OCI-LY1 (cell line): ENCODE results near the gene PTPRT.

Experiments used
- H2AFZ ChIP-seq: fragments of 200-600 bp; sonication (generic), shearing (Covaris generic); 2 replicates; pipeline ENCODE4 v1.6.0; 2014; ENCODE audit warnings: antibody characterized with exemption, mild to moderate bottlenecking, low read length
- H3F3A ChIP-seq: fragments of 200-600 bp; sonication (generic), shearing (Covaris generic); 2 replicates; pipeline ENCODE4 v1.6.0; 2014; ENCODE audit warnings: mild to moderate bottlenecking, antibody characterized with exemption, low read length, moderate library complexity; ENCODE audit not compliant: insufficient read depth
- H3K27ac ChIP-seq: fragments of 200-600 bp; sonication (generic); 2 replicates; pipeline ENCODE4 v1.5.1; 2014; ENCODE audit warnings: low read length, mixed run types, mild to moderate bottlenecking, low read depth; ENCODE audit not compliant: poor library complexity, severe bottlenecking
- H3K27me3 ChIP-seq: fragments of 200-600 bp; sonication (generic); 2 replicates; pipeline ENCODE4 v1.6.0; 2014; ENCODE audit warnings: antibody characterized with exemption, mild to moderate bottlenecking, low read length, moderate library complexity; ENCODE audit not compliant: insufficient read depth
- H3K36me3 ChIP-seq: fragments of 200-600 bp; sonication (generic); 2 replicates; pipeline ENCODE4 v1.6.1; 2014; ENCODE audit warnings: mild to moderate bottlenecking, antibody characterized with exemption, low read length, moderate library complexity, mixed read lengths; ENCODE audit not compliant: insufficient read depth
- H3K4me1 ChIP-seq: fragments of 200-600 bp; sonication (generic); 2 replicates; pipeline ENCODE4 v1.5.1; 2014; ENCODE audit warnings: mild to moderate bottlenecking, low read length, moderate library complexity; ENCODE audit not compliant: insufficient read depth, severe bottlenecking
- H3K4me2 ChIP-seq: fragments of 200-600 bp; sonication (generic), shearing (Covaris generic); 2 replicates; pipeline ENCODE4 v1.6.1; 2014; ENCODE audit warnings: low read length
- H3K4me3 ChIP-seq: fragments of 200-600 bp; sonication (generic); 2 replicates; pipeline ENCODE4 v1.5.1; 2014; ENCODE audit warnings: low read length, low read depth, mild to moderate bottlenecking, mixed read lengths; ENCODE audit not compliant: poor library complexity, severe bottlenecking
- H3K79me2 ChIP-seq: fragments of 200-600 bp; shearing (Covaris generic); 2 replicates; pipeline ENCODE4 v1.6.1; 2016; ENCODE audit warnings: mixed run types, low read length, mixed read lengths; ENCODE audit not compliant: insufficient read depth
- H3K9ac ChIP-seq: fragments of 200-600 bp; sonication (generic), shearing (Covaris generic); 2 replicates; pipeline ENCODE4 v1.6.1; 2014; ENCODE audit warnings: mild to moderate bottlenecking, low read length, mixed read lengths
- H3K9me2 ChIP-seq: fragments of 200-600 bp; sonication (generic), shearing (Covaris generic); 2 replicates; pipeline ENCODE4 v1.6.1; 2014; ENCODE audit warnings: low read depth, mild to moderate bottlenecking, low read length, mixed read lengths
- H3K9me3 ChIP-seq: fragments of 200-600 bp; shearing (Covaris generic); 2 replicates; pipeline ENCODE4 v1.6.1; 2014; ENCODE audit warnings: low read length, mixed read lengths
- H4K20me1 ChIP-seq: fragments of 200-600 bp; sonication (generic), shearing (Covaris generic); 2 replicates; pipeline ENCODE4 v1.6.0; 2016; ENCODE audit warnings: mild to moderate bottlenecking, low read length; ENCODE audit not compliant: insufficient read depth
- EZH2 ChIP-seq: fragments of 200-600 bp; sonication (generic), shearing (Covaris generic); IDR thresholded peaks from 2 replicates; pipeline ENCODE4 v1.8.0; 2017; ENCODE audit warnings: borderline replicate concordance, mixed run types, mild to moderate bottlenecking, antibody characterized with exemption, low read length, moderate library complexity, mixed read lengths
- TF ChIP-seq, protein P1 (sequence below): fragments of 200-600 bp; sonication (generic), shearing (Covaris generic); IDR thresholded peaks from 2 replicates; pipeline ENCODE4 v1.5.1; 2017; ENCODE audit warnings: mild to moderate bottlenecking, antibody characterized with exemption, low read length, moderate library complexity, mixed read lengths

Gene PTPRT

DNA sequence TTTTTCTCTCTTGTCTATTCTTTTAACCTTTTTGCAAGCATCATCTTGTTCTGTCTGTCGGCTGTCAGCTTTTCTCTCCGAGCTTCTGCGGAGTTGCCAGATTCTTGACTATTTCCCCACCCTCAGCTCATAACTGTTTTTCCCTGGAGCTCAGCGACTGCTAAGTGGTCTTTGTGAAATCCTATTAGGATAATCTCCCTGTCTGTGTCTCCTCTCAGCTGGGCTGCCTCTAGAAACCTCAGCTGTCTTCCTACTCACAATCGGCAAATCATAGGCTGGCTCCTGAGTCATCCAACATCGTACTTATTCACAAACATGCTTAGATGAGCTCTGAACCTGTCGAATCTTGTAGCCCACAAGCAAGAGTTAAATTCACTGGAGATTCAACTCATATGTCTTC lies 332.3 kb downstream of the PTPRT start:
- no peaks in the 10 kb centered on the region for H3K9me2 ChIP-seq
- H2AFZ ChIP-seq: no peak overlapping the region
- no peaks in the 10 kb centered on the region for H3F3A ChIP-seq
- no peak overlapping the region for H3K9ac ChIP-seq
- no peak overlapping the region for H3K27ac ChIP-seq
- H3K4me2 ChIP-seq: no peak overlapping the region
- no peaks in the 10 kb centered on the region for H3K4me1 ChIP-seq
- H4K20me1 ChIP-seq: no peaks in the 10 kb centered on the region
- no peak overlapping the region for H3K4me3 ChIP-seq
- peaks cover 10% of the 10 kb centered on the region; the same call in 1 of the 2 replicates for H3K27me3 ChIP-seq
- TF ChIP-seq, protein P1, sequence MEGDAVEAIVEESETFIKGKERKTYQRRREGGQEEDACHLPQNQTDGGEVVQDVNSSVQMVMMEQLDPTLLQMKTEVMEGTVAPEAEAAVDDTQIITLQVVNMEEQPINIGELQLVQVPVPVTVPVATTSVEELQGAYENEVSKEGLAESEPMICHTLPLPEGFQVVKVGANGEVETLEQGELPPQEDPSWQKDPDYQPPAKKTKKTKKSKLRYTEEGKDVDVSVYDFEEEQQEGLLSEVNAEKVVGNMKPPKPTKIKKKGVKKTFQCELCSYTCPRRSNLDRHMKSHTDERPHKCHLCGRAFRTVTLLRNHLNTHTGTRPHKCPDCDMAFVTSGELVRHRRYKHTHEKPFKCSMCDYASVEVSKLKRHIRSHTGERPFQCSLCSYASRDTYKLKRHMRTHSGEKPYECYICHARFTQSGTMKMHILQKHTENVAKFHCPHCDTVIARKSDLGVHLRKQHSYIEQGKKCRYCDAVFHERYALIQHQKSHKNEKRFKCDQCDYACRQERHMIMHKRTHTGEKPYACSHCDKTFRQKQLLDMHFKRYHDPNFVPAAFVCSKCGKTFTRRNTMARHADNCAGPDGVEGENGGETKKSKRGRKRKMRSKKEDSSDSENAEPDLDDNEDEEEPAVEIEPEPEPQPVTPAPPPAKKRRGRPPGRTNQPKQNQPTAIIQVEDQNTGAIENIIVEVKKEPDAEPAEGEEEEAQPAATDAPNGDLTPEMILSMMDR: no peak
- no peak for TF ChIP-seq EZH2
- no peaks in the 10 kb centered on the region for H3K79me2 ChIP-seq
- no peaks in the 10 kb centered on the region for H3K36me3 ChIP-seq
- H3K9me3 ChIP-seq: no peaks in the 10 kb centered on the region

DNA sequence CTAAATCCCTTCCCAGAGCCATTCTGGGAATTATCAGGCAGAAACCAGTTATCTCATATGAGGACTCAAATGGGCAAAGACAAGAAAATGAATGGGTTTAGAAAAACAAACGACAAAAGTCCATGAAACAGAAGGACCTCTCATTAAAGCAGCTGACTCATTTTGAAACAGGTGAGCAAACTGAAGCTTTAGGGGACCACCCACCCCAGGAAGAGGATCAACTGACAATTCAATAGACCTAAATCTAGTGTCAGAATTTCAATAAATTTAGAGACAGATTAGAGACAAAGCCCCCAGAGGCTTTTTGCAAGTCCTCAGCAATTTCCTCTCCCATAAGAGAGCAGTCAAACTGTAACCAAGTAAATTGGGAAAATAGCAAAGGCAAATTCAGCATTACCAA lies 333.8 kb downstream of the PTPRT start:
- Histone ChIP-seq H3K27me3 (peaks cover 10% of the 10 kb centered on the region; the same call in 1 of the 2 replicates), H3K4me2 (no peak overlapping the region), H3K9me2 (no peaks in the 10 kb centered on the region), H3F3A (no peaks in the 10 kb centered on the region), H3K79me2 (no peaks in the 10 kb centered on the region), H3K4me1 (no peaks in the 10 kb centered on the region), H3K27ac (no peak overlapping the region), H4K20me1 (no peaks in the 10 kb centered on the region), H3K9ac (no peak overlapping the region), H2AFZ (no peak overlapping the region), H3K36me3 (no peaks in the 10 kb centered on the region), H3K9me3 (no peaks in the 10 kb centered on the region), H3K4me3 (no peak overlapping the region)
- TF ChIP-seq, protein P1: no peak
- TF ChIP-seq EZH2: no peak

DNA sequence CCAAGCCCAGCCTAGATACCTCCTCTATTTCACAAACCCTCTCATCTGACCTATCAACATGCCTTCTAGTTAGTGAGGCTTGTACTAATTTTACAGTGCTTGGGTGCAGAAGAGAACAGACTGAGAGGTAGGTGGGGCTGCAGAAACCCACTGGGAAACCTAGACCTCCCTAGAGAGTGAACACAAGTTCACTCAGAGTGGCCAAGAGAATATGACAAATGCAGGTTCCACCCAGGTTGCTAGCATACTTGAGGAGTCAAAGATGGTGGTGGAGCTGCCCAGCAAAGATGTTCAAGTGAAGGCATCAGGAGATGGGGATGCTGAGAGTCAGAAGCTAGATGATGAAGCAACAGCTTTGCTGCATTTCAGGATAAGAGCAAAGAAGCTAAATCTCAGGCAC lies 337.0 kb downstream of the PTPRT start:
- H3F3A ChIP-seq: no peaks in the 10 kb centered on the region
- H3K9me2 ChIP-seq: no peaks in the 10 kb centered on the region
- H3K4me3 ChIP-seq: no peak overlapping the region
- H3K79me2 ChIP-seq: no peaks in the 10 kb centered on the region
- H3K27me3 ChIP-seq: peaks cover 6% of the 10 kb centered on the region; the same call in 1 of the 2 replicates
- no peaks in the 10 kb centered on the region for H4K20me1 ChIP-seq
- TF ChIP-seq, protein P1: no peak
- H2AFZ ChIP-seq: no peak overlapping the region
- H3K27ac ChIP-seq: no peak overlapping the region
- H3K36me3 ChIP-seq: no peaks in the 10 kb centered on the region
- H3K4me1 ChIP-seq: no peaks in the 10 kb centered on the region
- H3K4me2 ChIP-seq: no peak overlapping the region
- H3K9ac ChIP-seq: no peak overlapping the region
- H3K9me3 ChIP-seq: no peaks in the 10 kb centered on the region
